GM18526 (cell line): ENCODE measurements around the gene RUBCNL.

Source experiments
- POLR2A ChIP-seq: IDR thresholded peaks from 3 replicates; pipeline ENCODE4 v1.6.1; 2011; ENCODE audit not compliant: insufficient read length; ENCODE audit errors: extremely low read depth

RUBCNL gene

GRCh38 chr13:46382224-46382623 is 4.8 kb downstream of the RUBCNL start:
- TF ChIP-seq POLR2A = no peak

- no peak for TF ChIP-seq POLR2A
These were observed 6.8 kb downstream of the RUBCNL start for GRCh38 chr13:46380242-46380641.

- no peak for TF ChIP-seq POLR2A
These were observed 7.4 kb downstream of the RUBCNL start for GRCh38 chr13:46379611-46380010.

- no peak for TF ChIP-seq POLR2A
These were observed 8.6 kb downstream of the RUBCNL start for GRCh38 chr13:46378411-46378810.

GRCh38 chr13:46377554-46377953 is 9.5 kb downstream of the RUBCNL start:
- TF ChIP-seq POLR2A = no peak

GRCh38 chr13:46374710-46375109 is 12.3 kb downstream of the RUBCNL start:
- no peak for TF ChIP-seq POLR2A

- no peak for TF ChIP-seq POLR2A
These were observed 13.4 kb downstream of the RUBCNL start for GRCh38 chr13:46373623-46374022.

GRCh38 chr13:46372071-46372470 is 15.0 kb downstream of the RUBCNL start:
- no peak for TF ChIP-seq POLR2A

GRCh38 chr13:46369506-46370277 is 17.4 kb downstream of the RUBCNL start:
- TF ChIP-seq POLR2A = no peak

GRCh38 chr13:46367617-46368327 is 19.3 kb downstream of the RUBCNL start:
- TF ChIP-seq POLR2A = no peak

- no peak for TF ChIP-seq POLR2A
These were observed 25.6 kb downstream of the RUBCNL start for GRCh38 chr13:46361276-46361934.

- no peak for TF ChIP-seq POLR2A
These were observed 26.4 kb downstream of the RUBCNL start for GRCh38 chr13:46360604-46361003.

- no peak for TF ChIP-seq POLR2A
These were observed 27.3 kb downstream of the RUBCNL start for GRCh38 chr13:46359714-46360113.

- TF ChIP-seq POLR2A = no peak
These were observed 31.0 kb downstream of the RUBCNL start for GRCh38 chr13:46355901-46356590.

GRCh38 chr13:46355088-46355468 is 32.0 kb downstream of the RUBCNL start:
- no peak for TF ChIP-seq POLR2A

GRCh38 chr13:46354156-46355087 is 32.6 kb downstream of the RUBCNL start:
- TF ChIP-seq POLR2A = no peak
